CD8-positive, alpha-beta memory T cell (primary cell): ENCODE data around the gene MT1M. TPM values are rescaled to one million over a fixed set of nuclear protein-coding genes. Genes with fewer than 3 reads are reported as not detected.

Experiments
- CTCF ChIA-PET: fragments of 350-600 bp; sonication (Branson Sonifier 250); formaldehyde crosslinking; loops from one replicate; lab custom pipeline; 2021; ENCODE audit warnings: antibody characterized with exemption; lab: Charles Lee
- POLR2A ChIA-PET: fragments of 350-600 bp; sonication (Branson Sonifier 250); formaldehyde crosslinking; loops from one replicate; lab custom pipeline; 2021; ENCODE audit warnings: antibody characterized with exemption; lab: Charles Lee
- DNase-seq, 5 donors: peaks; one replicate each; pipeline versions ENCODE4 v3.0.0 to v3.0.0-alpha.2; 2020 to 2022; ENCODE audit warnings: mixed read lengths in 1 of 5
- H3K27ac ChIP-seq: one replicate; pipeline ENCODE4 v1.7.0; 2013; ENCODE audit warnings: low read depth, mild to moderate bottlenecking, low read length, moderate library complexity
- H3K27me3 ChIP-seq: 2 replicates; pipeline ENCODE4 v1.7.0; 2013; ENCODE audit warnings: low read length, mild to moderate bottlenecking; ENCODE audit not compliant: insufficient read depth, poor library complexity, severe bottlenecking
- H3K36me3 ChIP-seq: 2 replicates; pipeline ENCODE4 v1.7.0; 2013; ENCODE audit warnings: mild to moderate bottlenecking, low read length, moderate library complexity; ENCODE audit not compliant: insufficient read depth
- H3K4me1 ChIP-seq: 2 replicates; pipeline ENCODE4 v1.7.0; 2013; ENCODE audit warnings: mild to moderate bottlenecking, low read length, moderate library complexity; ENCODE audit not compliant: insufficient read depth
- H3K4me3 ChIP-seq: 2 replicates; pipeline ENCODE4 v1.7.0; 2013; ENCODE audit warnings: mild to moderate bottlenecking, low read length
- H3K9me3 ChIP-seq: 2 replicates; pipeline ENCODE4 v1.7.0; 2013; ENCODE audit warnings: mild to moderate bottlenecking, low read length
- H3K27ac Mint-ChIP-seq, 8 donors: one replicate each; pipeline ENCODE4 v1.8.0; 2020 to 2021; ENCODE audit warnings: mixed read lengths in 8 of 8, mild to moderate bottlenecking in 6 of 8, inconsistent platforms in 3 of 8, moderate library complexity in 3 of 8
- H3K27me3 Mint-ChIP-seq, 2 donors: one replicate each; pipeline ENCODE4 v1.8.0; 2020 to 2021; ENCODE audit warnings: mixed read lengths in 2 of 2, mild to moderate bottlenecking in 1 of 2, moderate library complexity in 1 of 2
- H3K36me3 Mint-ChIP-seq, 3 donors: one replicate each; pipeline ENCODE4 v1.8.0; 2020 to 2021; ENCODE audit warnings: mixed read lengths in 3 of 3, inconsistent platforms in 1 of 3, mild to moderate bottlenecking in 1 of 3
- H3K4me1 Mint-ChIP-seq, 3 donors: one replicate each; pipeline ENCODE4 v1.8.0; 2020 to 2021; ENCODE audit warnings: mixed read lengths in 3 of 3, inconsistent platforms in 1 of 3, mild to moderate bottlenecking in 1 of 3
- H3K4me3 Mint-ChIP-seq, 7 donors: one replicate each; pipeline ENCODE4 v1.8.0; 2020 to 2021; ENCODE audit warnings: mixed read lengths in 7 of 7, mild to moderate bottlenecking in 6 of 7, moderate library complexity in 4 of 7, inconsistent platforms in 2 of 7
- H3K9me3 Mint-ChIP-seq, 5 donors: one replicate each; pipeline ENCODE4 v1.8.0; 2020 to 2022; ENCODE audit warnings: mixed read lengths in 5 of 5, mild to moderate bottlenecking in 3 of 5, moderate library complexity in 2 of 5, inconsistent platforms in 1 of 5
- polyA plus RNA-seq: library from polyadenylated mRNA; unstranded; fragments of 300-500 nt; fragmentation: Illumina TruSeq; gene quantifications from one replicate; pipeline ENCODE4 v1.2.3, GENCODE V29; 2021
- total RNA-seq, 2 experiments: library from RNA; stranded (reverse); gene quantifications; one replicate each; pipeline ENCODE4 v1.2.3, GENCODE V29; 2021

Gene MT1M
- total and polyA plus RNA-seq, 3 experiments from 2014 or later = not detected

DNA sequence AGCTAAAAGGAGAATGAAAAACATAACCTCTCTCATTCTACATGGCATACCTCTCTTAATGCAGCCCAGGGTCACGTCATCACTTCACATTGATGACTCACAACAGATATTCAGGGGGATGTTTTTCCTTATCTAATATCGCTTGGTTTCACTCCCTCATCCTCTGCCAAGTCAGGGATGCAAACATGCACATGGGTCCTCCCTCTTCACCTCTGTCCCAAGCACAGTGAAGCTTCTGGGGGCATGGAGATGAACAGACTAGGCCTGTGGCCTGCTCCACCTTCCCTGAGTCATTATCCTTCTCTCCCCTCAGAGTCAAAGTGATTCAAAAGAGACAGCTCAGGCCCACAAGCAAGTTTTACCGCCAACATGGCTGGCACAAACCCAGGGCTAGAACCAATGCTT lies 26.4 kb upstream of the MT1M start:
- Mint-ChIP-seq H3K9me3 (no peaks in the 10 kb centered on the region), H3K27ac (peak overlapping the region in 7 of 8 donors; percentile 7 to 98 (median 92)), H3K36me3 (peaks cover 0 to 8% (median 0%) of the 10 kb centered on the region in 3 donors), H3K4me1 (peaks cover 40 to 44% (median 40%) of the 10 kb centered on the region in 3 donors), H3K27me3 (peaks cover 2% of the 10 kb centered on the region in 2 donors), H3K4me3 (peak overlapping the region in 3 of 7 donors; percentile 43 to 81 (median 59))
- Histone ChIP-seq H3K9me3 (no peaks in the 10 kb centered on the region), H3K27ac (no peak overlapping the region), H3K4me1 (peaks cover 34% of the 10 kb centered on the region), H3K27me3 (no peaks in the 10 kb centered on the region), H3K36me3 (no peaks in the 10 kb centered on the region), H3K4me3 (no peak overlapping the region)
- DNase-seq = no peak
- CTCF ChIA-PET = interaction anchor here (1.6 to 6.5 kb wide), 4 partner anchors 19 to 96 kb away, joined by 4 to 29 read pairs (median 8); partner anchors contain the start of gene MT1E
- POLR2A ChIA-PET = no interaction called here

DNA sequence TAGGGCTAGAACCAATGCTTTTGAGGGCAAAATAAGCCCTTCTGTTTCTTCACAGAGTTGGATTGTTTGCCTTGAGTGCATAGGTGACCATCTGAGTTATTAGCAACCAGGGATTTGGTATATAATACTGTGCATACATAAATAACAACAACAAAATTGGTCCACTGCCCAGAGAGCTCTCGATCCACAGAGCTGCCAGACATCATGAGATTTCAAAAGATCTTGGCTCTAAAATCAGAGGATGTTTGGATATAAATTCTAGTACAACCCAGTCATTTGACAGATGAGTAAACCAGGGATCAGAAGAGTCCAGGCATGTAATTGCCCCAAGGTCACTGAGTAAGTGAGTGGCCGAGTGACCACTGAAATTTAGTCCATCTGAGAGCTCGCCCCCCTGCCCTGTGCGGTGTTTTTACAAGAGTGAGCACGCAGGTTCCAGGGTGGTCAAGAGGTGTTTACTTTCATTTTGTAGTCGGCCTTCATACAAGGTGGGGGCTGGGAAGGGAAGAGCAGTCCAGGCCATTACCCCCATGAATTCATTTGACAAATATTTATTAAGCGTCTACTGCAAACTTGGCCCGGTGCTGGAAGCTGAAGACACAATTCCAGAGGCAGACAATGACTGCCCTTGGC lies 25.9 kb upstream of the MT1M start:
- H3K9me3 Mint-ChIP-seq = no peaks in the 10 kb centered on the region

DNA sequence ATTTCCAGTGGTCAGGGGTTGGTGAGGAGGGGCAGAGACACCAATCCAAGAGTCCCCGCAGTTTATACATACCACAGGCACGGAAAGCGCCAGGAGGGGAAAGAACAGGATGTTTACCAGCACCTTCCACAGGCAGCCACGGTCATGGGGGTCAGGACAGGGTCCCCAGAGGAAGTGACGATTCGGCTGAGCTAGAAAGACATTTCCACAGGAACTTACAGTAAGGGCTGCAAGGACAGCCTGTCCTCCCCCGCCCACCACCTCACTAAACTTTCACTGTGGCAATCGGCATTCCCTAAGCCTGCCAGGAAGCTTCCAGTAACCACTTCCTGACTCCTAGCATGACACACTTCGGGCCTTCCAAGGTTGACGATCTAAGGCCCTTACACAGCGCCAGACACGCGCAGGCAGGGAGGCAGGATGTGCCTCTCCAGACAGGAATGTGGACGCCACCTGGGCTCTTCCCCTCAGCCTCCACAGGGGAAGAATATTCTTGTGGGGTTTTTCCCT lies 25.3 kb upstream of the MT1M start:
- peaks cover 0 to 2% of the 10 kb centered on the region in 2 donors for H3K27me3 Mint-ChIP-seq
- H3K27ac Mint-ChIP-seq = peak overlapping the region; percentile 85 to 98 (median 92)
- H3K36me3 ChIP-seq = no peaks in the 10 kb centered on the region
- no peaks in the 10 kb centered on the region for H3K9me3 Mint-ChIP-seq
- ChIA-PET POLR2A (interaction anchor here (1.8 kb wide), 1 partner anchor 75 kb away, joined by 6 read pairs; the partner anchor contains the start of gene MT1X), CTCF (interaction anchor here (1.6 to 6.5 kb wide), 5 partner anchors 18 to 94 kb away, joined by 4 to 29 read pairs (median 6); partner anchors contain the start of gene MT1E)
- peaks cover 0 to 8% (median 0%) of the 10 kb centered on the region in 3 donors for H3K36me3 Mint-ChIP-seq
- H3K4me1 ChIP-seq = peaks cover 39% of the 10 kb centered on the region
- H3K27ac ChIP-seq = no peak overlapping the region
- H3K4me3 ChIP-seq = no peak overlapping the region
- no peaks in the 10 kb centered on the region for H3K27me3 ChIP-seq
- peak in 3 of 5 donors; percentile 32 to 51 (median 36) for DNase-seq
- no peaks in the 10 kb centered on the region for H3K9me3 ChIP-seq
- peak overlapping the region; percentile 49 to 98 (median 89) for H3K4me3 Mint-ChIP-seq
- H3K4me1 Mint-ChIP-seq = peaks cover 46 to 51% (median 48%) of the 10 kb centered on the region in 3 donors

More for the DNA sequence above, 25.9 kb upstream of the MT1M start:
- CTCF ChIA-PET = interaction anchor here (1.6 to 6.5 kb wide), 3 partner anchors 19 to 95 kb away, joined by 4 to 29 read pairs (median 10); partner anchors contain the start of gene MT1E
- H3K4me3 ChIP-seq = no peak overlapping the region
- H3K27me3 ChIP-seq = no peaks in the 10 kb centered on the region
- Mint-ChIP-seq H3K27ac (peak overlapping the region; percentile 85 to 98 (median 92)), H3K4me3 (peak overlapping the region; percentile 49 to 98 (median 81)), H3K27me3 (peaks cover 0 to 2% of the 10 kb centered on the region in 2 donors), H3K4me1 (peaks cover 46 to 50% (median 46%) of the 10 kb centered on the region in 3 donors), H3K36me3 (peaks cover 0 to 8% (median 0%) of the 10 kb centered on the region in 3 donors)
- no peak overlapping the region for H3K27ac ChIP-seq
- peaks cover 39% of the 10 kb centered on the region for H3K4me1 ChIP-seq
- POLR2A ChIA-PET = interaction anchor here (1.8 kb wide), 1 partner anchor 76 kb away, joined by 6 read pairs; the partner anchor contains the start of gene MT1X
- no peaks in the 10 kb centered on the region for H3K9me3 ChIP-seq
- H3K36me3 ChIP-seq = no peaks in the 10 kb centered on the region
- DNase-seq = no peak

DNA sequence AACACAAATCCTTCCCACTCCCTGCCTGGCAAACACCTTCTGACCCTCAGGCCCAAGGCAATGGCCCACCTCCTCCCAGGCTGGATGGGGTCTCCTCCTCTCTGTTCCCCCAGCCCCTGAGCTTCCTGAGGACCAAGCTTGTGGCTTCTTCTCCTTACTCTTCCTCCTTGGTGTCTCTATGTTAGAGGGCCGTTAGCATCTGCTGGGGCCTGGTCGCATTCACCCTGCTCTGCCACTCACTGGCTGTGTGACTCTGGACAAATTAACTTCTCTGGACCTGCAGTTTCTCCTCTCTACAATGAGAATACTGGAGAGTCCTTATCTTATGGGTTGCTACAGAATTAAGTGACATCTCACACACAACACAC lies 24.8 kb upstream of the MT1M start:
- peaks cover 0 to 2% of the 10 kb centered on the region in 2 donors for H3K27me3 Mint-ChIP-seq
- no peaks in the 10 kb centered on the region for H3K27me3 ChIP-seq
- peak overlapping the region; percentile 27 to 98 (median 92) for H3K27ac Mint-ChIP-seq
- peak overlapping the region; percentile 98 for H3K4me3 ChIP-seq
- CTCF ChIA-PET = interaction anchor here (1.7 to 6.5 kb wide), 4 partner anchors 18 to 94 kb away, joined by 4 to 29 read pairs (median 8); partner anchors contain the start of gene MT1E
- peak overlapping the region; percentile 64 for H3K27ac ChIP-seq
- peaks cover 0 to 8% (median 0%) of the 10 kb centered on the region in 3 donors for H3K36me3 Mint-ChIP-seq
- POLR2A ChIA-PET = interaction anchor here (1.3 to 1.8 kb wide), 2 partner anchors 75 to 101 kb away, joined by 3 to 6 read pairs; partner anchors contain the start of gene MT1X
- H3K4me1 Mint-ChIP-seq = peaks cover 46 to 51% (median 48%) of the 10 kb centered on the region in 3 donors
- no peaks in the 10 kb centered on the region for H3K9me3 Mint-ChIP-seq
- DNase-seq = no peak
- H3K36me3 ChIP-seq = no peaks in the 10 kb centered on the region
- H3K9me3 ChIP-seq = no peaks in the 10 kb centered on the region
- peaks cover 39% of the 10 kb centered on the region for H3K4me1 ChIP-seq
- peak overlapping the region; percentile 76 to 98 (median 95) for H3K4me3 Mint-ChIP-seq

DNA sequence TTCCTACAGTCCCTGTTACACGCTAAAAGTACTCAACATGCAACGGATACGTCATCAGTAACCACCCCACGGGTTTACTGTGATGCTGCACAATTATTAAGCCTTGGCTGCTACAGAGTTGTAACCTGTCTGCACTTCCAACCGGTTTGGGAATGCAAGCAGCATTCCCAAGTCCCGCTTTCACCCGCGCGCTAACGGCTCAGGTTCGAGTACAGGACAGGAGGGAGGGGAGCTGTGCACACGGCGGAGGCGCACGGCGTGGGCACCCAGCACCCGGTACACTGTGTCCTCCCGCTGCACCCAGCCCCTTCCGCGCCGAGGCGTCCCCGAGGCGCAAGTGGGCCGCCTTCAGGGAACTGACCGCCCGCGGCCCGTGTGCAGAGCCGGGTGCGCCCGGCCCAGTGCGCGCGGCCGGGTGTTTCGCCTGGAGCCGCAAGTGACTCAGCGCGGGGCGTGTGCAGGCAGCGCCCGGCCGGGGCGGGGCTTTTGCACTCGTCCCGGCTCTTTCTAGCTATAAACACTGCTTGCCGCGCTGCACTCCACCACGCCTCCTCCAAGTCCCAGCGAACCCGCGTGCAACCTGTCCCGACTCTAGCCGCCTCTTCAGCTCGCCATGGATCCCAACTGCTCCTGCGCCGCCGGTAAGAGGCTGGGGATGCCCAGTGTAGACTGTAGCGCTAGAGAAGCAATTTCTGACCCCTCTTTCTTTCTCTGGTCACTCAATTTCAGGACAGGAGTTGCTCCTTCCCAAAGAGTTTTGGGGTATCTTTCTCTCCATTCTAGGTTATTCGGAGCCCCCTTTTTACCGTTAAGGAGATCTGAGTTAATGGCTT lies 24.2 kb upstream of the MT1M start, which contains the start of gene MT2A:
TSS of gene MT2A (plus strand) at position 542 of the 833 bp plus-strand sequence. CDS start at position 614, 72 bp downstream.
- Mint-ChIP-seq H3K36me3 (peaks cover 0 to 8% (median 0%) of the 10 kb centered on the region in 3 donors), H3K27ac (peak within 1 kb of the TSS; percentile 82 to 98 (median 96)), H3K4me3 (peak within 1 kb of the TSS; percentile 89 to 99 (median 95)), H3K9me3 (no peaks in the 10 kb centered on the region), H3K4me1 (peaks cover 46 to 51% (median 48%) of the 10 kb centered on the region in 3 donors), H3K27me3 (peaks cover 0 to 2% of the 10 kb centered on the region in 2 donors)
- no peaks in the 10 kb centered on the region for H3K36me3 ChIP-seq
- ChIA-PET POLR2A (interaction anchor here (0.6 to 1.8 kb wide), 7 partner anchors 9 to 100 kb away, joined by 3 to 6 read pairs (median 4); partner anchors contain the start of genes MT1E and MT1X), CTCF (interaction anchor here (1.0 to 6.5 kb wide), 5 partner anchors 32 to 261 kb away, joined by 3 to 29 read pairs (median 5); no protein-coding TSS in a partner anchor)
- no peaks in the 10 kb centered on the region for H3K27me3 ChIP-seq
- no peaks in the 10 kb centered on the region for H3K9me3 ChIP-seq
- DNase-seq = peak; percentile 78 to 92 (median 83)
- H3K27ac ChIP-seq = peak within 1 kb of the TSS; percentile 64
- peaks cover 39% of the 10 kb centered on the region for H3K4me1 ChIP-seq
- H3K4me3 ChIP-seq = peak within 1 kb of the TSS; percentile 98

DNA sequence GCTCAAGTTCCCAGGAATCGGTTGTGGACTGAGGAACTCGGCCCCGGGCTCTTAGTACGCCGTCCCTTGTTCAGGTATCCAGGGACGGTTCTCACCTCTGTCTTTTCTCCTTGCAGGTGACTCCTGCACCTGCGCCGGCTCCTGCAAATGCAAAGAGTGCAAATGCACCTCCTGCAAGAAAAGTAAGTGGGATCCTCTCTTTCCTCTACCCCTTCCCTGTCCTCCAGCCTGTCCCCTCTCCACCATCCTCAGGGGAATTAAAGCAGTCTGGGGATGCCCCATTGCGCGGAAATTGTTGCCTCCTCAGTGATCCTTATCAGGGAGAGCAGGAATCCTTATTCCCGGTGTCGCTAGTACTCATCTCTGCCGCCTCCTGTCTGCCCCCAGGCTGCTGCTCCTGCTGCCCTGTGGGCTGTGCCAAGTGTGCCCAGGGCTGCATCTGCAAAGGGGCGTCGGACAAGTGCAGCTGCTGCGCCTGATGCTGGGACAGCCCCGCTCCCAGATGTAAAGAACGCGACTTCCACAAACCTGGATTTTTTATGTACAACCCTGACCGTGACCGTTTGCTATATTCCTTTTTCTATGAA lies 23.5 kb upstream of the MT1M start:
- H3K4me3 ChIP-seq = peak overlapping the region; percentile 98
- no peaks in the 10 kb centered on the region for H3K36me3 ChIP-seq
- no peaks in the 10 kb centered on the region for H3K9me3 ChIP-seq
- ChIA-PET POLR2A (interaction anchor here (0.6 to 1.6 kb wide), 7 partner anchors 8 to 99 kb away, joined by 3 to 5 read pairs (median 4); partner anchors contain the start of gene MT1E), CTCF (interaction anchor here (0.8 to 6.5 kb wide), 7 partner anchors 8 to 260 kb away, joined by 3 to 29 read pairs (median 5); no protein-coding TSS in a partner anchor)
- Mint-ChIP-seq H3K27ac (peak overlapping the region; percentile 82 to 98 (median 96)), H3K9me3 (no peaks in the 10 kb centered on the region), H3K36me3 (peaks cover 0 to 8% (median 0%) of the 10 kb centered on the region in 3 donors), H3K27me3 (no peaks in the 10 kb centered on the region), H3K4me3 (peak overlapping the region; percentile 89 to 99 (median 95)), H3K4me1 (peaks cover 46 to 51% (median 48%) of the 10 kb centered on the region in 3 donors)
- DNase-seq = peak in 1 of 5 donors; percentile 49
- H3K27me3 ChIP-seq = no peaks in the 10 kb centered on the region
- peaks cover 39% of the 10 kb centered on the region for H3K4me1 ChIP-seq
- peak overlapping the region; percentile 52 for H3K27ac ChIP-seq
